ENCODE results near the gene DKKL1.

DNA sequence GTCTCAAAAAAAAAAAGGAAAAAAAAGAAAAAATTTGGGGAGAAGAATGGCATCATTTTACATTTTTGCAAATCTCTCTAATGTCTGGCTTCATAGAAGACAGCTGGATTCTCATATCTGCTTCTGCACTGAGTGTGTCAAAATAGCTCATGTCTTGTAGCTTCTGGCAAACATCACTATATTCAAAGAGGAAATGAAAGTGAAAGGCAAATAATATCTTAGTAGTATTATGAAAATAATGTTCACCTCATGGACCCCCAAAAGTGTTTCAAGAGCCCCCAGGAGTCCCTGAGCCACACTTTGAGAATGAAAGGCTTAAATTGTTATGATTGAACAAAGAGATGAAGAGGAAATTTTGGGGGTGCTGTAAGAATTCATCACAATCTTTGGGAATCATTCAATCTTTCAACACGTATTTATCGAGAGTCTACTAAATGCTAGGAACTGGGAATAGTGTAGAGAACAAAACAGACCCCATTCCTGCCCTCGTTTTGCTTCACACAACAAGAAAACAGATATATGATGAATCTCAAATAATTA lies 37.4 kb upstream of the DKKL1 start:
- TF ChIP-seq, protein P1, sequence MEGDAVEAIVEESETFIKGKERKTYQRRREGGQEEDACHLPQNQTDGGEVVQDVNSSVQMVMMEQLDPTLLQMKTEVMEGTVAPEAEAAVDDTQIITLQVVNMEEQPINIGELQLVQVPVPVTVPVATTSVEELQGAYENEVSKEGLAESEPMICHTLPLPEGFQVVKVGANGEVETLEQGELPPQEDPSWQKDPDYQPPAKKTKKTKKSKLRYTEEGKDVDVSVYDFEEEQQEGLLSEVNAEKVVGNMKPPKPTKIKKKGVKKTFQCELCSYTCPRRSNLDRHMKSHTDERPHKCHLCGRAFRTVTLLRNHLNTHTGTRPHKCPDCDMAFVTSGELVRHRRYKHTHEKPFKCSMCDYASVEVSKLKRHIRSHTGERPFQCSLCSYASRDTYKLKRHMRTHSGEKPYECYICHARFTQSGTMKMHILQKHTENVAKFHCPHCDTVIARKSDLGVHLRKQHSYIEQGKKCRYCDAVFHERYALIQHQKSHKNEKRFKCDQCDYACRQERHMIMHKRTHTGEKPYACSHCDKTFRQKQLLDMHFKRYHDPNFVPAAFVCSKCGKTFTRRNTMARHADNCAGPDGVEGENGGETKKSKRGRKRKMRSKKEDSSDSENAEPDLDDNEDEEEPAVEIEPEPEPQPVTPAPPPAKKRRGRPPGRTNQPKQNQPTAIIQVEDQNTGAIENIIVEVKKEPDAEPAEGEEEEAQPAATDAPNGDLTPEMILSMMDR (conservative IDR thresholded peaks at IDR 0.05), result no peak
- TF ChIP-seq ZFX (IDR thresholded peaks at IDR 0.05), result no peak
